ENCODE data around the gene FLOT1.
"Not testable (repeated sequence)": the region's sequence is repeated elsewhere in the genome, so short reads cannot be mapped to it uniquely, and the experiment has no call there.

The FLOT1 gene

DNA sequence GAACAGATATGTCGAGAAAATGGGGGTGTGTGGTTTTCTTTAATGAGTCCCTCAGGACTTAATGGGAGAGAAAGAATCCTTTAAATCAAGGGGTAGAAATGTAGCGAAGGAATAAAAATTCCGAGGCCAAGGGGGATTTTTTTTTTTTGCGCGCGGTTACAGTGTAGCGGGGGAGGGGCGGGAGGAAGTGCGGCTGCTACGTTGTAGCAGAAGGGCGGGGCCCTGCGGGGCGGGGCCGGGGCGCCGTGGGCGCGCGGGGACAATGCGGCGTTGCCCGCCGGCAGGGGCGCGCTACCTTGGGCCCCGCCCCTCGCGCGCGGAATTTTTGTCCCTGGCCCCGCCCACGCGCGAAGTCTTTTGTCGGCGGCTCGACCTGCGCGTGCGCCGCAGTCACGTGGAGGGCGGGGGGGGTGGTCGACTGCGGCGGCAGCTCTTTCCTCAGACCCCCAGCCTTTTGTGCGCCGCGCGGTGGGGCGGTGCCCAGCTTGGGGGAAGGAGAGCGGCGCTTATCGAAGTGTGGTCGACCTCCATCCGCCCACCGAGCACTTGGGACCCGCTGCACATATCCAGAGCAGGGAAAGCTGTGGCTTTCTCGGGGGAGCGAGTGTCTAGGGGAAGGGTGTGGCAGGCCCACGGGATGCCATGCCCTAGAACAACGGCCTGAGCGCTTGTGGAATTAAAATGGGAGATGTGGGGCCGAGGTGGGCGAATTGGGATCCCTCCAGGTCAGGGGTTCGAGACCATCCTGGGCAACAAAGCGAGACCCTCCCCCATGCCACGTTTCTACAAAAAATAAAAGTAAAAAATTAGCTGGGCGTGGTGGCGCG is 21.1 kb downstream of the FLOT1 start:
- DNase-seq = peak; percentile 89

GRCh38 chr6:30720738-30721197 is 21.7 kb downstream of the FLOT1 start:
- peak; percentile 72 for DNase-seq

DNA sequence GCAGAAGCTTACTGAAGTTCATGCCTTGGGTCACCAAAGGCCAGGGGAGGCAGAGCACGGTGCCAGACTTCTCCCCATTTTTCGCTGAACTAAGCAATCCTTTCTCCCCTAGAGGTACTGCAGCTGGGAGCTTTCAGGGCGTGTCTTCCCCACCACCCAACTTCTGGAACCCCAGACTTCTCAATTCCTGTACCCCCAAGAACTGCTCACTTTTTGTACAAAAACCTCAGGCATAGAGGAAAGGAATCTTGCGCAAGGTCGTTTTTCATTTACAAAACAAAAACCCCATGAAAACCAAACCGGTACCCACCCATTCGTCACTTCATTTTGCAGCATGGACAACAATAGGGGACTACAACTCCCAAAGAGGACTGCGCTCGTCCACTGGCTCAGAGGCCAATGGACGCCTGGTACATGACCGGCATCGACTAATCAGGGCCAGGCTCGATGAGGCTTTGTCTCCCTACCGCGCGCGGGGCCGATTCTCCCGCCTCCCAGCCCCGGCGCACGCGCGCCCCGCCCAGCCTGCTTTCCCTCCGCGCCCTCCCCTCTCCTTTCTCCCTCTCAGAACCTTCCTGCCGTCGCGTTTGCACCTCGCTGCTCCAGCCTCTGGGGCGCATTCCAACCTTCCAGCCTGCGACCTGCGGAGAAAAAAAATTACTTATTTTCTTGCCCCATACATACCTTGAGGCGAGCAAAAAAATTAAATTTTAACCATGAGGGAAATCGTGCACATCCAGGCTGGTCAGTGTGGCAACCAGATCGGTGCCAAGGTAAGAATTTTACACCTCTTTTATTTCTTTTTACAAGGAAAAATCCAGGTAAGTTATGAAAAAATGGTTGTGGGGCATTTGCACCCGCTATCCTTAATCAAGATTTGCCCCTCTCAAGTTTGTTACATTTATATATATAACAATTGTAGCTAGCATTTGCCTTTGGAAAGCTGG is 22.4 kb downstream of the FLOT1 start, which contains the start of gene TUBB:
Gene TUBB (plus strand): TSS at position 562 of the 947 bp plus-strand sequence. CDS start 155 bp downstream, at position 717.
- DNase-seq = peak; percentile 95

- DNase-seq = no peak
Measured at GRCh38 chr6:30719356-30719755, 23.1 kb downstream of the FLOT1 start.

DNA sequence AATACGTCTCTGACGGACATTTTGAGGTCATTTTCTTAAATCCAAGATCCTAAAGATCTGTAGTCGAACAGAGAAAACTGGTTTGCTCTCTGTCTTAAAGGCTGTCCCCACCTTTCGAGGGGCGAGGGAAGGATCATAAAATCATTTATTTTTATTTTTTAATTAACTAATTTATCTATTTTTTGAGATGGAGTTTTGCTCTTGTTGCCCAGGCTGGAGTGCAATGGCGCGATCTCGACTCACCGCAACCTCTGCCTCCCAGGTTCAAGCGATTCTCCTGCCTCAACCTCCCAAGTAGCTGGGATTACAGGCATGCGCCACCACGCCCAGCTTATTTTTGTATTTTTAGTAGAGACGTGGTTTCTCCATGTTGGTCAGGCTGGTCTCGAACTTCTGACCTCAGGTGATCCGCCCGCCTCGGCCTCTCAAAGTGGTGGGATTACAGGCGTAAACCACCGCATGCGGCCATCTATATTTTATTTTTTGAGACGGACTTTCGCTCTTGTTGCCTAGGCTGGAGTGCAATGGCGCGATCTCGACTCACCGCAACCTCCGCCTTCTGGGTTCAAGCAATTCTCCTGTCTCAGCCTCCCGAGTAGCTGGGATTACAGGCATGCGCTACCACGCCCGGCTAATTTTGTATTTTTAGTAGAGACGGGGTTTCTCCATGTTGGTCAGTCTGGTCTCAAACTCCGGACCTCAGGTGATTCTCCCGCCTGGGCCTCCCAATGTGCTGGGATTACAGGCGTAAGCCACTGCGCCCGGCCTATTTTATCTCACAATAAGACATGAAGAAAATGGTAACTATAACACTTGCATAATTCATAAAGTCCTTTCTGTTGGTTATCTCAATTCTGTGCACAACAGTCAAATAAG is 24.4 kb downstream of the FLOT1 start:
- not testable (repeated sequence) for DNase-seq

DNA sequence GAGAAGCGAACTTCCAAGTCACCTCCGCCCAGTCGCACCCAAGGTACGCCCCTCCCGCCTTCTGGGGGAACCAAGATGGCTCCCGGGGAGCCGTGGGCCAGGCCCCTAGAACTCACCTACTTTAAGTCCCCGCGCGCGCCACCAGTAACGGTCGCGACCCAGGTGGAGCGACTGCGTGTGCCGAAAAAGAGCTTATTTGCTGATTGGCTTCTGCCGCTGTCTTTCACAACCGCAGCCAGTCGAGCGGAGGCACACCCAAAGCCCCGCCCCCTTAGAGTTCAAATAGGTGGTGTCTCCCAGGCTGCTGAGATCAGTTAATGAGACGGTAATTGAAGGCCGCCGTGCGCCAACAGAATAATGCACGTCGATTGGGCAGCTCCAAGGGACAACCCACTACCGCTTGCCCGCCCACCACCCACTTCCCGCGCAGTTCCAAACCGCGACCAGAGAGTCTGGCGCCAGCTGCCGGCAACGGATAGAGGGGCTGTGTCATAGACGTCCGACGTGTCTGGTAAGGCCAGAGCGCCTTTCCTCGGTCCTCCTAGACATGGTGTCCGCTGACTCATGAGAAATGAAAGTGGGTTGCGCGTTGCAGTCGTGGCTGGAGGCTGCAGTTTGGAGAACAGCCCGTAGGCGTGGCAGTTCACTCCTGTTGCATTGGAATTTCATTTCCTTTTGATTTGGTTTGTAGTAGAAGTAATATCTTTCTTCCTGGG is 25.2 kb downstream of the FLOT1 start, which contains the start of gene MDC1:
Gene MDC1 (minus strand): TSS at position 153 of the 716 bp plus-strand sequence. CDS start 2,106 bp downstream, outside the sequence.
- DNase-seq = peak; percentile 100

GRCh38 chr6:30716879-30717128 is 25.7 kb downstream of the FLOT1 start:
- DNase-seq = no peak

GRCh38 chr6:30714263-30714662 is 28.2 kb downstream of the FLOT1 start:
- no peak for DNase-seq

DNA sequence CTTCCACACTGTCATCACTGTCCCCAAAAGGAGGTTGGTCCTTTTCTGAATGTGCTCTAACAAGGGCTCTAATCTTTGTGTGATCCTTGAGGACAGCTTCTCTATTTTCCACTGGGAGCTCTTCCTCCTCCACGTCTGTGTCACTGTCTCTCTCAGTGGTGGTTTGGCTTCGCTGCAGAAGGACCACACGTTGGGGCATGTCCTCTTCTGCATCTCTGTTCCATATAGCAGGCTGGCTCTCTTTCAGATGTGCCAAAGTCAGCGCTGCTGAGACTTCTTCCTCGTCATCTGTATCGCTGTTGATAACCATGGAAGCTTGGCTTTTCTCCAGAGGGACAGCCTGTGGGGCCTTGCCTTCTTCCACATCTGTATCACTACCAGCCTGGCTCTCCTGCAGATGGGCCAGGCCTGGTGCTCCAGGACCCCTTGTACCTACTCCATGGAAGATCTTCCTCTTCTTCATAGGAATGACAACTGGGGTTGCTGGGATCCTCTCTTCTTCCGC is 30.0 kb downstream of the FLOT1 start:
- DNase-seq = no peak

DNA sequence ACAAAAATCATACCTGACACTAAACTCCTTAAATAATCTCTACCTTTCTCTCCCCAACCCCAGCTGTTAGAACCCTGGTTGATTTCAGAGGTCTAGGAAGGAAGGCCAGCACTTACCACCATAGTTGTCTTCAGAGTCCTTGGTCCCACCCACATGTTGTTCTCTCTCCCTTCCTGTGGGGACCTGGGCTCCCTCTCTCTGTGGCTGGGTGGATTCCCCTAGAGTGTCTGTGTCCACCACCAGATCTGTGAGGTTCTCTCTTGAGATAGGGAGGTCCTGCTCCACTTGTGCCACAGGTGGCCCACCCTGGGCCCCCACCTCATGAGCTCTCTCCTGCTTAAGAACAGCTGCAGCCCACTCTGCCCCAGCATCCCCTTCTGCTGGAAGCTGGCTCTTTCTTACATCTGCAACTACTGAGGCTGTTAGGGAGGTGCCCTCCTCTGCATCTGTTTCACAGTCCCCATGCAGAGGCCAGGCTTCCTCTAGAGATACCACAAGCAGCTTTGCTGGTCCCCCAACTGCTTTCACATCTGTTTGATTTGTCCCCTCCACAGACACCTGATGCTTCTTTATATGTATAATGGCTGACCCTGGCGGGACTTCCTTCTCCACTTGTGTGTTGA is 30.6 kb downstream of the FLOT1 start:
- no peak for DNase-seq

DNA sequence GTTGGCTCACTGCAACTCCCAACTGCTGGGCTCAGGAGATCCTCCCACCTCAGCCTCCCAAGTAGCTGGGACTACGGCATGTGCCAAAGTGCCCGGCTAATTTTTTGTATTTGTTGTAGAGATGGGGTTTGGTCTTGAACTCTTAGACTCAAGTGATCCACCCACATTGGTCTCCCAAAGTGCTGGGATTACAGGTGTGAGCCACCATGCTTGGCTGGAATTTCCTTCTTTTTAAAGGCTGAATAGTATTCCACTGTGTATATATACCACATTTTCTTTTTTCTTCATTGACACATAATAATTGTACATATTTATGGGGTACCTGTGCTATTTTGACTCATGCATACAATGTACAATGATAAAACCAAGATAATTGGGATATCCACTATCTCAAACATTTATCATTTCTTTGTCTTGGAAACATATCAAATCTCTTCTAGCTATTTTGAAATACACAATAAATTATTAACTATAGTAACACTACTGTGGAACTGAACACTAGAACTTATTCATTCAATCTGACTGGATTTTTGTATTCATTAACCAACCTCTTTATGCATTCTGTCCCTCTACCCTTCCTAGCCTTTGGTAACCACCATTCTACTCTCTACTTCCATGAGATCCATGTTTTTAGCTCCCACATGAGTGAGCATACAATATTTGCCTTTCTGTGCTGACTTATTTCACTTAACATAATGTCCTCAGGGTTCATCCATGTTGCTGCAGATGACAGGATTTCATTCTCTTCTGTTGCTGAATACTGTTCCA is 33.2 kb downstream of the FLOT1 start:
- no peak for DNase-seq

DNA sequence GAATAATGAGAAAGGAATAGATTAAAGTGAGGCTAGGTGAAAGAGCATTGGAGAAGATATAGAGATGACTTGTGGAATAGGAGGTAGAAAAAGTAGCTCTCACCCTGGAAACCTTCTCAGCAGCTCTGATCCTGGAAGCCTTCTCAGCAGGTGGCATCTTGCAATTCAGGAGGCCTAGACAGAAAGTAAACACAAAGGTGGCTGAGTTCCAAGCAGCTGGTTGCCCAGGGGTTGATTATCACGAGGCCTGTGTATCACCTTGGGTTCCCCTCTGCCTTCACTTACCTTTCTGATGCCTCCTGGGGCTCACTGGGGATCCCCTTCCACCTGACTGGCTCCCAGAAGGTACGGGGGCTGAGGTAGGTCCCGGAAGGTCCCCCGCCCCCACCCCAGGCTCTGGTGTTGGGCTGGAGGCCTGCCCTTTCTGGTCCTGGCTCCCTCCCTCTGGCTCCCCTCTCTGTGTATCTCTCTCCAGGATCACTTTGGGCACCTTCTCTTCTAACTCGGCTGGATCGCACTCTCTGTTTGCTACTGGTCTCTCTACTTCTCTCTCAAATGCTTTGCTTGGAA is 35.1 kb downstream of the FLOT1 start:
- no peak for DNase-seq

DNA sequence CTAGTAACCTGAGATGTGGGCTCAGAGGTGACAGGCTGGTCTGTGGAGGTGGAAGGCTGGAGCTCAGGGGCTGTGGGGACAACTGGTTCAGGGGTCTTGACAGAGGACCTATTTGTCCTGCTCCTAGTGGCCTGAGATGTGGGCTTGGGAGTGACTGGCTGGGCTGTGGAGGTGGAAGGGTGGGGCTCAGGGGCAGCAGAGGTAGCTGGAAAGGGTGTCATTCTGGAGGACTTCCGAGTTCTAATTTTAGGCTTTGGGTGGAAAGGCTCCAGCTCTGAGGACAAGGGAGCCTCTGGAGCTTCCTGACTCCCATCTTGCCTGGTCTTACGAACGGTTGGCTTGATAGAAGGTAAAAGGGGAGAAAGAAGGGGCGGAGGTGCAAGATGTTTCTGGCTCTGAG is 36.9 kb downstream of the FLOT1 start:
- no peak for DNase-seq

DNA sequence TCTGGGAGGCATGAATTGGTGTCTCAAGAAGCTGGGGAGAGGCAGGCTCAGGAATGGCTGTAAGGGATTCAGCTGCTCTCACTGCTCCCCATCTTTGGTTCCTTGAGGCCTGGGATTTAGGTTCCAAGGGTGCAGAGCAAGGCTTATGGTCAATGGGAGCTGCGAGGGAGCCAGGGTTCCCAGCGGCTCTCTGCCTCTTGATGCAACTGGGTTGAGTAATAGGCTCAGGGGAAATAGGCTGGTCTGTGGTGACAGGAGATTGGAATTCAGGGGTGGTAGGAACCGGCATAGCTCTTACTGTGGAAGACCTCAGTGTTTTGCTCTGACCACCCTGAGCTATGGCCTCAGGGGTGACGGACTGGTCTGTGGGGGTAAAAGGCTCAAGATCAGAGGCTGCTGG is 38.7 kb downstream of the FLOT1 start:
- DNase-seq = no peak

GRCh38 chr6:30703011-30703410 is 39.5 kb downstream of the FLOT1 start:
- no peak for DNase-seq

DNA sequence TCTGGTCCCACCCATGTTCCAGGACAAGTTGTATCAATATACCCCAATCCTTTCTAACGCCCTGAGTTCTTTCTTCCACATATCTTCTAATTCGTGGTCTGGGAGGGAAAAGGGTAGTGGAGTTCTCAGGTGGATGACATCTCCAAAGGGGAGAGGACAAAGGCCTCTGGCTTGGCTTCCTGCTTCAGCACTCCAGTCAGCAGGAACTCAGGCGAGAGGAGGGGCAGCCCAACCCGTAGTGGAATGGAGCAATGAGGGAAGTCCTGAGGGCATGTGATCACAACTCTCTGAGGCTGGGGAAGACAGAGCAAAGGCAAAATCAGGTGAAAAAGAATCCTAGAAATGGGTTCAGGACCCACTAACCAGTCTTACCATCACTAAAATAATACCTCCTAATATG is 42.1 kb downstream of the FLOT1 start:
- DNase-seq = no peak

DNA sequence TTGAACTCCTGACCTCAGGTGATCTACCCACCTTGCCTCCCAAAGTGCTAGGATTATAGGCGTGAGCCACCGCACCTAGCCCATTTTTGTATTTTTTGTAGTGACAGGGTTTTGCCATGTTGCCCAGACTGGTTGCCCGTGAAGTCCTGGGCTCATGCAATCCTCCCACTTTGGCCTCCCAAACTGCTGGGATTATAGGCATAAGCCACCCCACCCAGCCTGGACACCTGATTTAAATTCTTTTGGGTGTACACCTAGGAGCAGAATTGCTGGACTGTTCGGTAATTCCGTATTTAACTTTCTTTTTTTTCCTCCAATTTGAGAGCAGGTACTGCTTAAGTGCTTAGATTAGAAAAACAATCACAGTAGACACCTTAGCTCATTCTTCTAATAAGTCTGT is 46.1 kb downstream of the FLOT1 start:
- DNase-seq = no peak

DNA sequence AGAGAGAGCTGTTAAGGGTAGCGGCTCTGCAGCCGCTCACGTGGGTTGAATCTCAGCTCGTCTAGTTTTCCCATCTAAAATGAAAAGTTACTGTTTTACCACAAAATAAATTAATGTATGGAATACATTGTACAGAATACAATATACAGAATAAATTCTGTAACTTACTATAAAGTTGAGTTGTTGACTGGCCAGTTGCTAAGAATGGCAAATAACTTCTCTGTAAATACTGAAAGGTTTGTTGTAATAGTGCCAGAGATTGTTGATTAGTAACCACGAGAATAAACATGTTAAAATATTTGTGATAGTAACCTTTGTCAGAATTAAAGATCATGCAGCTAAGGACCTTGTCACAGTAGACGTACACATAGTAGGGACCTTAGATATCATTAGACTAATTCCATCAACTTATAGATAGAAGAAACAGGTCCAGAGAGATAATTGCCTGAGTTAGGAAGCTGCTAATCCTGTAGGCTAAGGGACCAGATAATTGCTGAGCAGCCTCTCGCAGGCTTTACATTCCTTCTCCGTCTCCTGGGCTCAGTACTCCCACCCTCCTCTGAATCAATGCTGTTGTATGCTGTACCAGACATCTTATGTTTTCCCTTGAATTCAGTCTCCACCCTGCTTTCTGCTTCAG is 51.2 kb downstream of the FLOT1 start:
- DNase-seq = no peak

- peak; percentile 64 for DNase-seq
Measured at GRCh38 chr6:30690403-30691207, 51.9 kb downstream of the FLOT1 start, which contains the start of gene NRM. NRM (minus strand) TSS chr6:30690984; CDS start chr6:30690974, 10 bp downstream.

Measured in NK-92 treated with Interleukin-12 subunit alpha and Interleukin-12 subunit beta, amount 100 ng/mL, for 24 hours (cell line).